ENCODE measurements around the gene EEFSEC.

Gene EEFSEC

GRCh38 chr3:128218548-128219257, 65.4 kb downstream of the EEFSEC start:
- DNase-seq: no peak

GRCh38 chr3:128221328-128221727, 68.0 kb downstream of the EEFSEC start:
- DNase-seq: no peak

GRCh38 chr3:128222796-128223385, 69.6 kb downstream of the EEFSEC start:
- no peak for DNase-seq

- DNase-seq: no peak
Observed at GRCh38 chr3:128226186-128226725, 73.0 kb downstream of the EEFSEC start.

- DNase-seq: peak; percentile 24
Observed at GRCh38 chr3:128226795-128227395, 73.6 kb downstream of the EEFSEC start.

GRCh38 chr3:128227507-128227906, 74.2 kb downstream of the EEFSEC start:
- no peak for DNase-seq

- no peak for DNase-seq
Observed at GRCh38 chr3:128228366-128228910, 75.2 kb downstream of the EEFSEC start.

GRCh38 chr3:128229106-128229857, 76.0 kb downstream of the EEFSEC start:
- DNase-seq: no peak

- DNase-seq: no peak
Observed at GRCh38 chr3:128231606-128232005, 78.3 kb downstream of the EEFSEC start.

- no peak for DNase-seq
Observed at GRCh38 chr3:128232376-128233178, 79.3 kb downstream of the EEFSEC start.

GRCh38 chr3:128235207-128235926, 82.1 kb downstream of the EEFSEC start:
- DNase-seq: no peak

GRCh38 chr3:128236657-128237056, 83.4 kb downstream of the EEFSEC start:
- DNase-seq: no peak

GRCh38 chr3:128237348-128238183, 84.3 kb downstream of the EEFSEC start:
- DNase-seq: no peak

GRCh38 chr3:128238184-128238489, 84.9 kb downstream of the EEFSEC start:
- no peak for DNase-seq

- no peak for DNase-seq
Observed at GRCh38 chr3:128239304-128239703, 86.0 kb downstream of the EEFSEC start.

GRCh38 chr3:128240232-128240631, 87.0 kb downstream of the EEFSEC start:
- DNase-seq: no peak

- no peak for DNase-seq
Observed at GRCh38 chr3:128241741-128242140, 88.5 kb downstream of the EEFSEC start.

GRCh38 chr3:128242818-128243601, 89.7 kb downstream of the EEFSEC start:
- no peak for DNase-seq

GRCh38 chr3:128243602-128244504, 90.6 kb downstream of the EEFSEC start:
- no peak for DNase-seq
